ENCODE data around the gene LIPA. TPM values are rescaled to one million over a fixed set of nuclear protein-coding genes. Genes with fewer than 3 reads are reported as not detected.
"Not testable (repeated sequence)": the region's sequence is repeated elsewhere in the genome, so short reads cannot be mapped to it uniquely, and the experiment has no call there.

The LIPA gene
- total and polyA plus RNA-seq, 4 donors = 35.3 to 176 (median 75.9) TPM

- 88% methylated on average over 3 of the region's 3 CpGs for WGBS
- TF ChIP-seq GABPA (IDR thresholded peaks at IDR 0.05 in 1 of 2, conservative IDR thresholded peaks at IDR 0.05 in 1 of 2) = no peak
- Histone ChIP-seq H3K4me1 (ENCODE audit: control insufficient read depth in 4 of 4, insufficient read depth in 4 of 4, low read length in 3 of 4) (peaks cover 3 to 14% (median 6%) of the 10 kb centered on the region in 4 donors), H3K9me3 (ENCODE audit: control insufficient read depth in 4 of 4, low read length in 3 of 4) (no peaks in the 10 kb centered on the region), H3K4me3 (ENCODE audit: low read depth in 1 of 3, low read length in 3 of 3) (no peak overlapping the region), H3K36me3 (ENCODE audit: control insufficient read depth in 4 of 4, insufficient read depth in 3 of 4, low read depth in 1 of 4, low read length in 3 of 4) (no peaks in the 10 kb centered on the region), H3K27ac (ENCODE audit: low read depth in 1 of 2, low read length in 2 of 2) (no peak overlapping the region), H3K27me3 (ENCODE audit: control insufficient read depth in 4 of 4, insufficient read depth in 4 of 4, low read length in 3 of 4) (no peaks in the 10 kb centered on the region), H3K9ac (ENCODE audit: low read depth in 1 of 2, low read length in 2 of 2) (no peak overlapping the region)
- no peak for DNase-seq (ENCODE audit: low spot score)
These were observed 43.2 kb upstream of the LIPA start for GRCh38 chr10:89294721-89295239.

GRCh38 chr10:89285303-89285702 is 33.7 kb upstream of the LIPA start:
- H3K27me3 ChIP-seq (ENCODE audit: control insufficient read depth in 4 of 4, insufficient read depth in 4 of 4, low read length in 3 of 4); H3K27ac ChIP-seq (ENCODE audit: low read depth in 1 of 2, low read length in 2 of 2); H3K9ac ChIP-seq (ENCODE audit: low read depth in 1 of 2, low read length in 2 of 2); H3K4me3 ChIP-seq (ENCODE audit: low read depth in 1 of 3, low read length in 3 of 3); H3K9me3 ChIP-seq (ENCODE audit: control insufficient read depth in 4 of 4, low read length in 3 of 4); H3K4me1 ChIP-seq (ENCODE audit: control insufficient read depth in 4 of 4, insufficient read depth in 4 of 4, low read length in 3 of 4); DNase-seq (ENCODE audit: low spot score); H3K36me3 ChIP-seq (ENCODE audit: control insufficient read depth in 4 of 4, insufficient read depth in 3 of 4, low read depth in 1 of 4, low read length in 3 of 4): not testable (repeated sequence)
- WGBS = 88% methylated on average over 4 of the region's 4 CpGs

GRCh38 chr10:89284711-89285110 is 33.1 kb upstream of the LIPA start:
- WGBS = 94% methylated on average over 6 of the region's 6 CpGs
- H3K27me3 ChIP-seq (ENCODE audit: control insufficient read depth in 4 of 4, insufficient read depth in 4 of 4, low read length in 3 of 4); H3K9me3 ChIP-seq (ENCODE audit: control insufficient read depth in 4 of 4, low read length in 3 of 4); H3K4me1 ChIP-seq (ENCODE audit: control insufficient read depth in 4 of 4, insufficient read depth in 4 of 4, low read length in 3 of 4); H3K36me3 ChIP-seq (ENCODE audit: control insufficient read depth in 4 of 4, insufficient read depth in 3 of 4, low read depth in 1 of 4, low read length in 3 of 4); DNase-seq (ENCODE audit: low spot score); H3K4me3 ChIP-seq (ENCODE audit: low read depth in 1 of 3, low read length in 3 of 3); H3K27ac ChIP-seq (ENCODE audit: low read depth in 1 of 2, low read length in 2 of 2); H3K9ac ChIP-seq (ENCODE audit: low read depth in 1 of 2, low read length in 2 of 2): not testable (repeated sequence)

- Histone ChIP-seq H3K4me1 (ENCODE audit: control insufficient read depth in 4 of 4, insufficient read depth in 4 of 4, low read length in 3 of 4) (peaks cover 0 to 6% (median 2%) of the 10 kb centered on the region in 4 donors), H3K27me3 (ENCODE audit: control insufficient read depth in 4 of 4, insufficient read depth in 4 of 4, low read length in 3 of 4) (no peaks in the 10 kb centered on the region), H3K36me3 (ENCODE audit: control insufficient read depth in 4 of 4, insufficient read depth in 3 of 4, low read depth in 1 of 4, low read length in 3 of 4) (no peaks in the 10 kb centered on the region), H3K9me3 (ENCODE audit: control insufficient read depth in 4 of 4, low read length in 3 of 4) (no peaks in the 10 kb centered on the region), H3K27ac (ENCODE audit: low read depth in 1 of 2, low read length in 2 of 2) (peak overlapping the region; percentile 25 to 73), H3K9ac (ENCODE audit: low read depth in 1 of 2, low read length in 2 of 2) (peak overlapping the region in 1 of 2 donors; percentile 3), H3K4me3 (ENCODE audit: low read depth in 1 of 3, low read length in 3 of 3) (no peak overlapping the region)
- TF ChIP-seq HNF4A (conservative IDR thresholded peaks at IDR 0.05) = no peak
- peak; percentile 29 for TF ChIP-seq REST (IDR thresholded peaks at IDR 0.05)
- no peak for TF ChIP-seq EGR1 (IDR thresholded peaks at IDR 0.05; ENCODE audit: low read depth in 2 of 2)
- no peak for TF ChIP-seq ATF3 (IDR thresholded peaks at IDR 0.05)
- no peak for TF ChIP-seq GABPA (IDR thresholded peaks at IDR 0.05 in 1 of 2, conservative IDR thresholded peaks at IDR 0.05 in 1 of 2)
- TF ChIP-seq RXRA (IDR thresholded peaks at IDR 0.05) = no peak
- DNase-seq (ENCODE audit: low spot score) = no peak
- WGBS = 56% methylated on average over 4 of the region's 4 CpGs
These were observed 32.4 kb upstream of the LIPA start for GRCh38 chr10:89283936-89284475.
